ENCODE results near the gene PSAPL1. TPM values are rescaled to one million over a fixed set of nuclear protein-coding genes. Genes with fewer than 3 reads are reported as not detected.
"Not testable (repeated sequence)": the region's sequence is repeated elsewhere in the genome, so short reads cannot be mapped to it uniquely, and the experiment has no call there.

PSAPL1 gene
- total and polyA plus RNA-seq, 9 donors: 0.34 TPM; not detected in 8

- no peaks in the 10 kb centered on the region for H3K36me3 ChIP-seq
- WGBS, 3 donors: 86 to 87% (median 87%) methylated on average over 16 of the region's 16 CpGs
- H3K4me3 ChIP-seq: no peak overlapping the region
- no peaks in the 10 kb centered on the region for H3K27me3 ChIP-seq
- no peak for DNase-seq
- intact Hi-C loops (cut with DNase I): no loop called here
- no peaks in the 10 kb centered on the region for H3K9me3 ChIP-seq
- peaks cover 23% of the 10 kb centered on the region for H3K4me1 ChIP-seq (ENCODE audit: insufficient read depth)
- no peak for TF ChIP-seq CTCF (IDR thresholded peaks at IDR 0.05)
- no peak for TF ChIP-seq EP300 (IDR thresholded peaks at IDR 0.05)
- no peak for TF ChIP-seq POLR2A (IDR thresholded peaks at IDR 0.05)
- no peak overlapping the region for H3K27ac ChIP-seq
These were observed 22.7 kb upstream of the PSAPL1 start for GRCh38 chr4:7457201-7458065.

GRCh38 chr4:7452802-7453201 lies 18.1 kb upstream of the PSAPL1 start:
- intact Hi-C loops (cut with DNase I); H3K36me3 ChIP-seq; DNase-seq; H3K27me3 ChIP-seq; H3K4me1 ChIP-seq (ENCODE audit: insufficient read depth); H3K4me3 ChIP-seq; H3K9me3 ChIP-seq; H3K27ac ChIP-seq: not testable (repeated sequence)
- 84 to 95% (median 85%) methylated on average over 9 of the region's 9 CpGs for WGBS, 3 donors

GRCh38 chr4:7451800-7452199 lies 17.1 kb upstream of the PSAPL1 start:
- Histone ChIP-seq H3K4me3 (no peak overlapping the region), H3K27ac (no peak overlapping the region), H3K9me3 (no peaks in the 10 kb centered on the region), H3K27me3 (no peaks in the 10 kb centered on the region), H3K4me1 (ENCODE audit: insufficient read depth) (no peaks in the 10 kb centered on the region), H3K36me3 (no peaks in the 10 kb centered on the region)
- WGBS, 3 donors: 90 to 95% (median 90%) methylated on average over 6 of the region's 6 CpGs
- DNase-seq: no peak
- TF ChIP-seq POLR2A (IDR thresholded peaks at IDR 0.05): no peak
- no peak for TF ChIP-seq EP300 (IDR thresholded peaks at IDR 0.05)
- TF ChIP-seq CTCF (IDR thresholded peaks at IDR 0.05): no peak
- intact Hi-C loops (cut with DNase I): no loop called here

GRCh38 chr4:7451434-7451789 lies 16.7 kb upstream of the PSAPL1 start:
- no peak overlapping the region for H3K27ac ChIP-seq
- no peaks in the 10 kb centered on the region for H3K9me3 ChIP-seq
- H3K36me3 ChIP-seq: no peaks in the 10 kb centered on the region
- H3K4me1 ChIP-seq (ENCODE audit: insufficient read depth): no peaks in the 10 kb centered on the region
- no peak overlapping the region for H3K4me3 ChIP-seq
- DNase-seq: no peak
- intact Hi-C loops (cut with DNase I): no loop called here
- H3K27me3 ChIP-seq: no peaks in the 10 kb centered on the region
- TF ChIP-seq POLR2A (IDR thresholded peaks at IDR 0.05) (no peak), EP300 (IDR thresholded peaks at IDR 0.05) (no peak), CTCF (IDR thresholded peaks at IDR 0.05) (no peak)
- 69 to 76% (median 74%) methylated on average over 2 of the region's 2 CpGs for WGBS, 3 donors

- no peak overlapping the region for H3K4me3 ChIP-seq
- H3K9me3 ChIP-seq: no peaks in the 10 kb centered on the region
- DNase-seq: no peak
- H3K4me1 ChIP-seq (ENCODE audit: insufficient read depth): no peaks in the 10 kb centered on the region
- no peak overlapping the region for H3K27ac ChIP-seq
- WGBS, 3 donors: 89 to 92% (median 90%) methylated on average over 5 of the region's 5 CpGs
- intact Hi-C loops (cut with DNase I): no loop called here
- H3K36me3 ChIP-seq: no peaks in the 10 kb centered on the region
- H3K27me3 ChIP-seq: no peaks in the 10 kb centered on the region
- no peak for TF ChIP-seq POLR2A (IDR thresholded peaks at IDR 0.05)
These were observed 16.2 kb upstream of the PSAPL1 start for GRCh38 chr4:7450775-7451433.

Data from ovary (tissue), 9 donors.